Astrocyte (in vitro differentiated cells and primary cell): ENCODE data around the gene PTCH2. TPM values are rescaled to one million over a fixed set of nuclear protein-coding genes. Genes with fewer than 3 reads are reported as not detected.
"Not testable (repeated sequence)": the region's sequence is repeated elsewhere in the genome, so short reads cannot be mapped to it uniquely, and the experiment has no call there.

ENCODE experiments used
- DNase-seq: peaks from one replicate; pipeline ENCODE4 v3.0.0-alpha.2; 2010; ENCODE audit warnings: low read depth
- FAIRE-seq: peaks from 2 replicates; lab custom pipeline; 2011; peaks lifted over from hg19 to GRCh38; lab: Jason Lieb, UNC
- H2AFZ ChIP-seq: 2 replicates; pipeline ENCODE4 v1.6.0; 2012; ENCODE audit warnings: low read depth, low read length, inconsistent platforms
- H3K27ac ChIP-seq: 2 replicates; pipeline ENCODE4 v1.5.1; 2011; ENCODE audit warnings: low read depth, low read length, inconsistent platforms
- H3K27me3 ChIP-seq: 2 replicates; pipeline ENCODE4 v1.6.0; 2011; ENCODE audit warnings: low read length, inconsistent platforms; ENCODE audit not compliant: insufficient read depth
- H3K36me3 ChIP-seq: 2 replicates; pipeline ENCODE4 v1.5.1; 2011; ENCODE audit warnings: low read length, inconsistent platforms; ENCODE audit not compliant: insufficient read depth
- H3K4me1 ChIP-seq: 2 replicates; pipeline ENCODE4 v1.5.1; 2011; ENCODE audit warnings: low read length, inconsistent platforms; ENCODE audit not compliant: insufficient read depth
- H3K4me2 ChIP-seq: 2 replicates; pipeline ENCODE4 v1.6.0; 2012; ENCODE audit warnings: low read length, inconsistent platforms
- H3K4me3 ChIP-seq: 2 replicates; pipeline ENCODE4 v1.5.1; 2011; ENCODE audit warnings: low read depth, mild to moderate bottlenecking, low read length, inconsistent platforms; ENCODE audit not compliant: insufficient read depth
- H3K79me2 ChIP-seq: 2 replicates; pipeline ENCODE4 v1.6.0; 2012; ENCODE audit warnings: mild to moderate bottlenecking, low read length, inconsistent platforms; ENCODE audit not compliant: insufficient read depth
- H3K9ac ChIP-seq: 2 replicates; pipeline ENCODE4 v1.6.0; 2012; ENCODE audit warnings: mild to moderate bottlenecking, low read length, inconsistent platforms
- H3K9me3 ChIP-seq: 2 replicates; pipeline ENCODE4 v1.5.1; 2012; ENCODE audit warnings: low read depth, mild to moderate bottlenecking, low read length, inconsistent platforms; ENCODE audit not compliant: insufficient read depth
- H4K20me1 ChIP-seq: 2 replicates; pipeline ENCODE4 v1.6.0; 2012; ENCODE audit warnings: low read length, inconsistent platforms; ENCODE audit not compliant: insufficient read depth
- H3K27ac Mint-ChIP-seq: one replicate; pipeline ENCODE4 v1.8.0; 2021; ENCODE audit warnings: mild to moderate bottlenecking, mixed read lengths; ENCODE audit not compliant: unreplicated experiment
- H3K27me3 Mint-ChIP-seq: one replicate; pipeline ENCODE4 v1.8.0; 2021; ENCODE audit warnings: low read depth, mixed read lengths; ENCODE audit not compliant: unreplicated experiment
- H3K36me3 Mint-ChIP-seq: one replicate; pipeline ENCODE4 v1.8.0; 2021; ENCODE audit warnings: low read depth, mixed read lengths; ENCODE audit not compliant: unreplicated experiment
- H3K4me1 Mint-ChIP-seq: one replicate; pipeline ENCODE4 v1.8.0; 2021; ENCODE audit warnings: low read depth, mixed read lengths; ENCODE audit not compliant: unreplicated experiment
- H3K4me3 Mint-ChIP-seq: one replicate; pipeline ENCODE4 v1.8.0; 2021; ENCODE audit warnings: mild to moderate bottlenecking, moderate library complexity, mixed read lengths; ENCODE audit not compliant: unreplicated experiment
- H3K9me3 Mint-ChIP-seq: one replicate; pipeline ENCODE4 v1.8.0; 2021; ENCODE audit warnings: mild to moderate bottlenecking, mixed read lengths; ENCODE audit not compliant: unreplicated experiment
- EZH2 ChIP-seq: IDR thresholded peaks from 2 replicates; pipeline ENCODE4 v1.6.1; 2012; ENCODE audit warnings: mild to moderate bottlenecking, low read length, inconsistent platforms; ENCODE audit not compliant: insufficient read depth
- total RNA-seq: library from RNA; stranded (reverse); gene quantifications from 2 replicates; pipeline ENCODE4 v1.2.1, GENCODE V29; 2021
- TF ChIP-seq, protein P1 (sequence below): IDR thresholded peaks from 2 replicates; pipeline ENCODE4 v1.5.1; 2011; ENCODE audit warnings: low read depth, mild to moderate bottlenecking, inconsistent platforms, low read length, moderate library complexity; ENCODE audit not compliant: insufficient read depth

PTCH2 gene
- total RNA-seq, 1 donor from 2014 or later = 0.89 TPM

DNA sequence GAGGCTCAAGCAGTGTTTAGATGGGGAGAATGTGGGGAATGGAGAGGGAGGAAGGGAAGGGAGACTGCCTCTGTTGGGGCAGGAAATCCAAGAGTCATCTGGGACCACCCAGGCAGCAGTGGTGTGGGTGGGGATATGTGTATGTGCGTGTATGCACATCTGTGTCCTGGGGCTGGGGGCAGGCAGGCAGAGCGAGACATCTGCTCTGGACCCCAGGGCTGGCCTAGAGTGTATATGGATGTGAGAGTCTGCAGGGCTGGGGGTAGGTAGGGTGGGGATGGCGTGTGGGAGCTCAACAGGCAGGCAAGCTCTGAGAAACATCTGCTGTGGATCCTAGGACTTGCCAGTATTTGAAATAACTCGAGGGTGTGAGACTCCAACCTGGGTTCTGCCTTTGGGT is 3.5 kb downstream of the PTCH2 start:
- Mint-ChIP-seq H3K27me3 (peaks cover 4% of the 10 kb centered on the region), H3K27ac (no peak overlapping the region), H3K4me1 (no peaks in the 10 kb centered on the region), H3K9me3 (peaks cover 2% of the 10 kb centered on the region), H3K4me3 (no peak overlapping the region), H3K36me3 (no peaks in the 10 kb centered on the region)
- Histone ChIP-seq H3K36me3 (no peaks in the 10 kb centered on the region), H2AFZ (no peak overlapping the region), H3K4me3 (no peak overlapping the region), H4K20me1 (no peaks in the 10 kb centered on the region), H3K27me3 (no peaks in the 10 kb centered on the region), H3K4me2 (no peak overlapping the region), H3K9me3 (no peaks in the 10 kb centered on the region), H3K9ac (no peak overlapping the region), H3K79me2 (no peaks in the 10 kb centered on the region), H3K27ac (no peak overlapping the region), H3K4me1 (peaks cover 4% of the 10 kb centered on the region)
- no peak for FAIRE-seq
- DNase-seq = no peak
- TF ChIP-seq, protein P1, sequence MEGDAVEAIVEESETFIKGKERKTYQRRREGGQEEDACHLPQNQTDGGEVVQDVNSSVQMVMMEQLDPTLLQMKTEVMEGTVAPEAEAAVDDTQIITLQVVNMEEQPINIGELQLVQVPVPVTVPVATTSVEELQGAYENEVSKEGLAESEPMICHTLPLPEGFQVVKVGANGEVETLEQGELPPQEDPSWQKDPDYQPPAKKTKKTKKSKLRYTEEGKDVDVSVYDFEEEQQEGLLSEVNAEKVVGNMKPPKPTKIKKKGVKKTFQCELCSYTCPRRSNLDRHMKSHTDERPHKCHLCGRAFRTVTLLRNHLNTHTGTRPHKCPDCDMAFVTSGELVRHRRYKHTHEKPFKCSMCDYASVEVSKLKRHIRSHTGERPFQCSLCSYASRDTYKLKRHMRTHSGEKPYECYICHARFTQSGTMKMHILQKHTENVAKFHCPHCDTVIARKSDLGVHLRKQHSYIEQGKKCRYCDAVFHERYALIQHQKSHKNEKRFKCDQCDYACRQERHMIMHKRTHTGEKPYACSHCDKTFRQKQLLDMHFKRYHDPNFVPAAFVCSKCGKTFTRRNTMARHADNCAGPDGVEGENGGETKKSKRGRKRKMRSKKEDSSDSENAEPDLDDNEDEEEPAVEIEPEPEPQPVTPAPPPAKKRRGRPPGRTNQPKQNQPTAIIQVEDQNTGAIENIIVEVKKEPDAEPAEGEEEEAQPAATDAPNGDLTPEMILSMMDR = no peak
- TF ChIP-seq EZH2 = no peak

DNA sequence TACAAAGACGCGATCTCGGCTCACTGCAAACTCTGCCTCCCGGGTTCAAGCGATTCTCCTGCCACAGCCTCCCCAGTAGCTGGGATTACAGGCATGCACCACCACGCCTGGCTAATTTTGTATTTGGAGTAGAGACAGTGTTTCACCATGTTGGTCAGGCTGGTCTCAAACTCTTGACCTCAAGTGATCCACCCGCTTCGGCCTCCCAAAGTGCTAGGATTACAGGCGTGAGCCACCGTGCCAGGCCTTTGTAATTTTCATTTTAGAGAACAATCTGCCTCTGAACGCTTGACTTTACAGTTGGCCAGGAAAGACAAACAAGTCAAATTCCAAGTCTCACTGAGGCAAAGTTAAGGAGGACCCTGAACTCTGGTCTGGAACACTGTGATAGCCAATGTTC is 4.8 kb downstream of the PTCH2 start:
- not testable (repeated sequence) for H3K79me2 ChIP-seq, H4K20me1 ChIP-seq, H3K9me3 Mint-ChIP-seq, H3K9me3 ChIP-seq, H3K9ac ChIP-seq, H3K27ac Mint-ChIP-seq, H3K4me1 Mint-ChIP-seq, H3K36me3 Mint-ChIP-seq, H2AFZ ChIP-seq, H3K4me3 ChIP-seq, FAIRE-seq, H3K4me1 ChIP-seq, H3K27ac ChIP-seq, H3K27me3 ChIP-seq, DNase-seq, H3K4me2 ChIP-seq, H3K36me3 ChIP-seq, H3K4me3 Mint-ChIP-seq, H3K27me3 Mint-ChIP-seq

DNA sequence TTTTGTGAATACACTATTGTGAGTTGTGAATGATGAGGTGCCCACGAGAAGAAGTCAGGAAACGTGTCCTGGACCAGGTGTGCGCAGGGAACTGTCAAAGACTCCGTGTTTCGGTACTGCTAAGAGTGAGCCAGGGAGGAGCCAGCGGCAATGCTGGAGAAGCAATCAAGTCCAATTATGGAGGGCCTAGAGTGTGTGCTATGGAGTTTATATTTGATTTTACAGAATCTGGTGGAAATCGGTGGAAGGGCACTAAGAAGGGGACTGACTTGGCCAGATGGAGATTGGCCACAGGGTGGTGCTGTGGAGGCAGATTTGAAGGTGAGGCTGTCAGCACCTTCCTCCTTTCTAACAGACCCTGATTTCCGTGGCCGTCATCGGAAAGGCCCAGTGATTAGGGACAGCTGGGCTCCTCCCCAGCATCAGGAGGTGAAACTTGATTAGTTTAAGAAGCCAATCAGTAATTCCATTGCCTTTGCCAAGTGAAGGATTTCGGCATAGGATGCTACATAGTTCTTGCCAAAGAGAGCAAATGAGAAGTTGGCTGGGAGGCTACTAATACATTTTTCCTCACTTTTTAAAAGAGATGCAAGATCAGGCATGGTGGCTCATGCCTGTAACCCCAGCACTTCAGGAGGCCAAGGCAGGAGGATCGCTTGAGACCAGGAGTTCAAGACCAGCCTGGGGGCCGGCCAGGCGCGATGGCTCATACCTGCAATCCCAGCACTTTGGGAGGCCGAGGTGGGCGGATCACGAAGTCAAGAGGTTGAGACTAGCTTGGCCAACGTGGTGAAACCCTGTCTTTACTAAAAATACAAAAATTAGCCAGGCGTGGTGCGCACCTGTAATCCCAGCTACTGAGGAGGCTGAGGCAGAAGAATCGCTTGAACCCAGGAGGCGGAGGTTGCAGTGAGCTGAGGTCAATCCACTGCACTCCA is 7.0 kb downstream of the PTCH2 start:
- Histone ChIP-seq H3K79me2 (no peaks in the 10 kb centered on the region), H3K4me2 (peak overlapping the region; percentile 36), H3K9ac (no peak overlapping the region), H2AFZ (peak overlapping the region; percentile 62), H4K20me1 (no peaks in the 10 kb centered on the region), H3K36me3 (no peaks in the 10 kb centered on the region), H3K27ac (no peak overlapping the region), H3K4me1 (no peaks in the 10 kb centered on the region), H3K27me3 (no peaks in the 10 kb centered on the region), H3K9me3 (no peaks in the 10 kb centered on the region), H3K4me3 (no peak overlapping the region)
- FAIRE-seq (peak; percentile 89), DNase-seq (peak; percentile 51)
- no peak for TF ChIP-seq EZH2
- TF ChIP-seq, protein P1 = peak; percentile 86
- no peak overlapping the region for H3K27ac Mint-ChIP-seq
- peaks cover 11% of the 10 kb centered on the region for H3K27me3 Mint-ChIP-seq
- no peaks in the 10 kb centered on the region for H3K36me3 Mint-ChIP-seq
- peaks cover 2% of the 10 kb centered on the region for H3K9me3 Mint-ChIP-seq
- no peak overlapping the region for H3K4me3 Mint-ChIP-seq
- H3K4me1 Mint-ChIP-seq = no peaks in the 10 kb centered on the region
